ENCODE results near the gene DHFR. TPM values are rescaled to one million over a fixed set of nuclear protein-coding genes. Genes with fewer than 3 reads are reported as not detected.

DHFR gene
- total and polyA plus RNA-seq, 9 of the 15 experiments (the other 6 are each of a cell fraction or from before 2014, with no cell fraction given), result 45.6 to 176 (median 97.7) TPM

DNA sequence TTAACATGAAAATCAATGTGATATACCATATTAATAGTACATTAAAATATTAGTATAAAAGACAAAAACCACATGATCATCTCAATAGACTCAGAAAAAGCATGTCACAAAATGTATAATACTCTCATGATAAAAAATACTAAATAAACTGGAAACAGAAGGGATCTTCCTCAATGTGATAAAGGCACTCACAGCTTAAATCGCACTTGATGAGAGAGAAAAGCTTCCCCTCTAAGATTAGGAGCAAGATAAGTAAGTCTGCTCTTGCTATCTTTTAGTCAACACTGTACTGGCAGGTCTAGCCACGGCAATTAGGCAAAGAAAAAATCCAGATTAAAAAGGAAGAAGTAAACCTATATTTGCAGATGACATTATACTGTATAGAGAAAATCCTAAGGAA is 22.1 kb downstream of the DHFR start:
- CTCF ChIA-PET (ENCODE audit: low intra/inter-chr PET ratio), result no interaction called here
- Histone ChIP-seq H3K9ac (ENCODE audit: insufficient read depth in 1 of 2, low read depth in 2 of 2, low read length in 2 of 2) (no peak overlapping the region), H3K27ac (ENCODE audit: extremely low read depth, low read depth, low read length) (no peak overlapping the region), H3K4me3 (no peak overlapping the region), H3K79me2 (ENCODE audit: control insufficient read depth, insufficient read depth, low read length) (no peaks in the 10 kb centered on the region), H3K4me1 (replicated peaks in 1 of 2; ENCODE audit: control insufficient read depth in 2 of 2, insufficient read depth in 2 of 2, low read length in 2 of 2) (peaks cover 0 to 3% of the 10 kb centered on the region in 2 experiments; a peak in 2 of 5 replicates), H3K27me3 (ENCODE audit: control insufficient read depth in 2 of 2, insufficient read depth in 2 of 2, low read length in 2 of 2) (no peaks in the 10 kb centered on the region), H3K4me2 (ENCODE audit: insufficient read depth, low read length) (no peak overlapping the region), H3K9me1 (ENCODE audit: control insufficient read depth, insufficient read depth, low read length) (no peaks in the 10 kb centered on the region), H4K20me1 (replicated peaks; ENCODE audit: control insufficient read depth, insufficient read depth, low read length) (no peaks in the 10 kb centered on the region), H3K9me3 (replicated peaks; ENCODE audit: control insufficient read depth, insufficient read depth, low read depth, low read length) (no peaks in the 10 kb centered on the region), H3K36me3 (ENCODE audit: control insufficient read depth, insufficient read depth, low read length) (peaks cover 65% of the 10 kb centered on the region), H2AFZ (ENCODE audit: low read depth, low read length) (no peak overlapping the region)
- TF ChIP-seq EP400 (IDR thresholded peaks at IDR 0.05) (no peak), ZNF75A (CRISPR knock-in tag; IDR thresholded peaks at IDR 0.05) (peak; percentile 91)
- no peak for DNase-seq (ENCODE audit: extremely low read depth in 1 of 4, low spot score in 3 of 4)
- intact Hi-C loops (cut with micrococcal nuclease) (no loop called here), in situ Hi-C loops (cut with MboI) (no loop called here)
- peak; percentile 67 for FAIRE-seq
- BruUV-seq (replicated peaks), result no TSS peak
- no peak; the same call in 2 of the 3 replicates for ATAC-seq
- 23% methylated on average over 2 of the region's 2 CpGs for WGBS (ENCODE audit: insufficient coverage, low coverage, missing lambda C conversion rate)
- POLR2A ChIA-PET, result no interaction called here

DNA sequence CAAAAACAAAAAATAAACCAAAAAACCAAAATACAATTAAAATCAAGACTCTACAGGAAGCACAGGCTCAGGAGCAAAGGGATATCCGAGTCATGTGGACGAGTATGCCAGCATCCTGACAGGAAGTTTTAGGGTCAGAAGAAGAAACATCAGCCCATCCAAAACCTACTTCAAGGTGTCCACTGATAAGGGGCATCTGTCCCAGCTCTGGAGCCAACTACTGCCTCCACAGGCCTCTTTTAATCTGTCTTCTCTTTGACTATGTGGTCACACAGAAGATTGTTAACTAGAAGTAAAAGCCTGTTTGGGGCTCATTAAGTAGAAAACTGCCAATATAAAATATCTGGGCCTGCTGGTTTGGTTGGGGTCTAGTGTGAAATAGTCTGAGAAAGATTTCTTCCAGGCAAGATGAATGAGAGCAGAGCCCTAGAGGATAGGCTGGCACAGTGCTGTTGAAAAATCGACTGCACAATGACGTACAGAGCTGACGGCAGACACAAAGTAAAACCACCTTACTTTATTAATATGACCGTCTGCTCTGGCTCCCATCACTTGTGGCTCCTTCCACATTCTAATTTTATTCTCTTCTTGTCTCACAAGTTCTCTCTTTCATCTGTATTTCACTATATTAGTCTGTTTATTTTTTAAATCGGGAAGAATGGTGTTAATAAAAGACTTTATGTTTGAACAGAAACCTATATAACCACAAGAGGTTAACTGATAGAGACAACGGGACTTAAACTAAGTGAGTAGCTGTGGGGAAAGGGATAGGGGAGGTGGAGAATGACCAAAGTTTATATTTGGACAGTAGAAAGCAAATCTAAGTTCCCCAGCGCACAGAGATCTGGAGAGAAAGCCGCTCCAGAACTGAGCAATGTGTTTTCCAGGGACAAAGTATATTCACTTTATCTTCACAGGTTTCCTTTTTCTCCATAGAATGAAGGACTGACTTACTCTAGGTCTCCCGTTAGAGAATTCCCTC is 23.2 kb downstream of the DHFR start:
- in situ Hi-C loops (cut with MboI) (no loop called here), intact Hi-C loops (cut with micrococcal nuclease) (no loop called here)
- POLR2A ChIA-PET, result interaction anchor here (0.6 to 1.4 kb wide), 2 partner anchors 23 to 1525 kb away, joined by 3 read pairs; partner anchors contain the start of genes DHFR and MSH3
- FAIRE-seq, result peak; percentile 52
- no peaks in the 10 kb centered on the region for H4K20me1 ChIP-seq (replicated peaks; ENCODE audit: control insufficient read depth, insufficient read depth, low read length)
- peak; percentile 73 for ATAC-seq
- peaks cover 0 to 3% of the 10 kb centered on the region in 2 experiments; a peak in 2 of 5 replicates for H3K4me1 ChIP-seq (replicated peaks in 1 of 2; ENCODE audit: control insufficient read depth in 2 of 2, insufficient read depth in 2 of 2, low read length in 2 of 2)
- H3K9me3 ChIP-seq (replicated peaks; ENCODE audit: control insufficient read depth, insufficient read depth, low read depth, low read length), result no peaks in the 10 kb centered on the region
- no TSS peak for BruUV-seq (replicated peaks)
- H3K9me1 ChIP-seq (ENCODE audit: control insufficient read depth, insufficient read depth, low read length), result no peaks in the 10 kb centered on the region
- no peak overlapping the region for H3K4me2 ChIP-seq (ENCODE audit: insufficient read depth, low read length)
- no peaks in the 10 kb centered on the region for H3K79me2 ChIP-seq (ENCODE audit: control insufficient read depth, insufficient read depth, low read length)
- 75% methylated on average over 11 of the region's 11 CpGs for WGBS (ENCODE audit: insufficient coverage, low coverage, missing lambda C conversion rate)
- no peak overlapping the region for H3K4me3 ChIP-seq
- H3K9ac ChIP-seq (ENCODE audit: insufficient read depth in 1 of 2, low read depth in 2 of 2, low read length in 2 of 2), result no peak overlapping the region
- CTCF ChIA-PET (ENCODE audit: low intra/inter-chr PET ratio), result no interaction called here
- H2AFZ ChIP-seq (ENCODE audit: low read depth, low read length), result no peak overlapping the region
- no peaks in the 10 kb centered on the region for H3K27me3 ChIP-seq (ENCODE audit: control insufficient read depth in 2 of 2, insufficient read depth in 2 of 2, low read length in 2 of 2)
- peaks cover 55% of the 10 kb centered on the region for H3K36me3 ChIP-seq (ENCODE audit: control insufficient read depth, insufficient read depth, low read length)
- no peak overlapping the region for H3K27ac ChIP-seq (ENCODE audit: extremely low read depth, low read depth, low read length)
- DNase-seq (ENCODE audit: extremely low read depth in 1 of 4, low spot score in 3 of 4), result peak; percentile 32 to 57 (median 46)
- TF ChIP-seq CBFA2T3 (IDR thresholded peaks at IDR 0.05) (peak; percentile 77), ARID1B (IDR thresholded peaks at IDR 0.05) (no peak)
- TF ChIP-seq, protein P1, sequence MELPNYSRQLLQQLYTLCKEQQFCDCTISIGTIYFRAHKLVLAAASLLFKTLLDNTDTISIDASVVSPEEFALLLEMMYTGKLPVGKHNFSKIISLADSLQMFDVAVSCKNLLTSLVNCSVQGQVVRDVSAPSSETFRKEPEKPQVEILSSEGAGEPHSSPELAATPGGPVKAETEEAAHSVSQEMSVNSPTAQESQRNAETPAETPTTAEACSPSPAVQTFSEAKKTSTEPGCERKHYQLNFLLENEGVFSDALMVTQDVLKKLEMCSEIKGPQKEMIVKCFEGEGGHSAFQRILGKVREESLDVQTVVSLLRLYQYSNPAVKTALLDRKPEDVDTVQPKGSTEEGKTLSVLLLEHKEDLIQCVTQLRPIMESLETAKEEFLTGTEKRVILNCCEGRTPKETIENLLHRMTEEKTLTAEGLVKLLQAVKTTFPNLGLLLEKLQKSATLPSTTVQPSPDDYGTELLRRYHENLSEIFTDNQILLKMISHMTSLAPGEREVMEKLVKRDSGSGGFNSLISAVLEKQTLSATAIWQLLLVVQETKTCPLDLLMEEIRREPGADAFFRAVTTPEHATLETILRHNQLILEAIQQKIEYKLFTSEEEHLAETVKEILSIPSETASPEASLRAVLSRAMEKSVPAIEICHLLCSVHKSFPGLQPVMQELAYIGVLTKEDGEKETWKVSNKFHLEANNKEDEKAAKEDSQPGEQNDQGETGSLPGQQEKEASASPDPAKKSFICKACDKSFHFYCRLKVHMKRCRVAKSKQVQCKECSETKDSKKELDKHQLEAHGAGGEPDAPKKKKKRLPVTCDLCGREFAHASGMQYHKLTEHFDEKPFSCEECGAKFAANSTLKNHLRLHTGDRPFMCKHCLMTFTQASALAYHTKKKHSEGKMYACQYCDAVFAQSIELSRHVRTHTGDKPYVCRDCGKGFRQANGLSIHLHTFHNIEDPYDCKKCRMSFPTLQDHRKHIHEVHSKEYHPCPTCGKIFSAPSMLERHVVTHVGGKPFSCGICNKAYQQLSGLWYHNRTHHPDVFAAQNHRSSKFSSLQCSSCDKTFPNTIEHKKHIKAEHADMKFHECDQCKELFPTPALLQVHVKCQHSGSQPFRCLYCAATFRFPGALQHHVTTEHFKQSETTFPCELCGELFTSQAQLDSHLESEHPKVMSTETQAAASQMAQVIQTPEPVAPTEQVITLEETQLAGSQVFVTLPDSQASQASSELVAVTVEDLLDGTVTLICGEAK (IDR thresholded peaks at IDR 0.05), result no peak
- TF ChIP-seq, protein P1 (CRISPR knock-in tag; IDR thresholded peaks at IDR 0.05), result no peak
